GM03348 (cell line): Measurements from ENCODE around the gene ZMYND8.
"Not testable (repeated sequence)": the region's sequence is repeated elsewhere in the genome, so short reads cannot be mapped to it uniquely, and the experiment has no call there.

ENCODE experiments used
- DNase-seq: peaks from one replicate; pipeline ENCODE4 v3.0.0; 2012; ENCODE audit warnings: low spot score

The ZMYND8 gene

DNA sequence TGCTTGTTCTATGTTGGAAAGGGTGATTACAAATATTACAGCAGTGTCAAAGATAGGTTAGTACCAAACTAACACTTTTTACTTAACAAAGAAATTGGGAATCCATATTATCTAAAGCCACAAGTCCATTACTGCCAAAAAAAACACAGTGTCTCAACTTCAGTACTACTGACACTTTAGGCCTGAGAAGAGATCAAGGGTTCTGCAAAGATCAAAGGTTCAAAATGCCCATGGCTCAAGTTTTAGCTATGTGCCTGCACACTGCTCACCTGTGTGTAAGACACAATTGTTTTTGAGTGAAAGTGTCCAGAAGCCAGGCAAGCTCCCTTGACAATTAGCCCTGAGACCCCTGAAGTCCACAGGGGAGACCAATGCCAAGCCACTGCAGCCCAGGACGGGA lies 132.6 kb downstream of the ZMYND8 start:
- no peak for DNase-seq

- no peak for DNase-seq
Measured at GRCh38 chr20:47222468-47223119, 133.9 kb downstream of the ZMYND8 start.

- DNase-seq, result no peak
Measured at GRCh38 chr20:47221036-47221625, 135.4 kb downstream of the ZMYND8 start.

GRCh38 chr20:47220161-47220582 lies 136.3 kb downstream of the ZMYND8 start:
- peak; percentile 53 for DNase-seq

- no peak for DNase-seq
Measured at GRCh38 chr20:47217482-47218446, 138.7 kb downstream of the ZMYND8 start.

DNA sequence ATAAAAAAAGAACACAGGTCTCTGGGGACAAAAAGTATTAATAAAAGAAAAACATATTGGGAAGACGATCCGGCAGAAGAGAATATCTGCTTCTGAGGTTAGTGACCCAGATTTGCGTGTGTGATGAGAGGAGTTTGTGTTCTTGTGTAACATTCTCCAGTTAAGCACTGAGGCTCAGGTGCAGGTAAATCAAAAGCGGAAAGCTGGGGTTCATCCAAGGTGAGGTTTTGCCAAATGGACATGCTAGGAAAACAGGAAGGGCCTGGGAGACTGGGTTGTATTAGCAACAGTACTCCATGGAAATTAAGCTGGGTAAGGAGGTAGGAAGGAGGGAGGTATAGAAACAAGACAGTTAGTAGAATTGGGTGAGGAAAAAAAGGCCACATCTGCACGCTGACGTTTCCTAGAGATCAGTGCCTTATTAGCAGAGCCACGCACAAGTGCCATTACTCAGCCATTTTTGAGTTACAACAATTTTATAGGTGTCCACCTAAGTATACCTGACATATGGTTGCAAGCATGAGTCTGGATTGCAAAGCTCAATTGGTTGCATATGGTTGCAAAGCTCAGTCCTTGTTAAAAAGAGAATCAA lies 139.6 kb downstream of the ZMYND8 start:
- DNase-seq, result no peak

GRCh38 chr20:47215653-47216397 lies 140.7 kb downstream of the ZMYND8 start:
- DNase-seq, result no peak

DNA sequence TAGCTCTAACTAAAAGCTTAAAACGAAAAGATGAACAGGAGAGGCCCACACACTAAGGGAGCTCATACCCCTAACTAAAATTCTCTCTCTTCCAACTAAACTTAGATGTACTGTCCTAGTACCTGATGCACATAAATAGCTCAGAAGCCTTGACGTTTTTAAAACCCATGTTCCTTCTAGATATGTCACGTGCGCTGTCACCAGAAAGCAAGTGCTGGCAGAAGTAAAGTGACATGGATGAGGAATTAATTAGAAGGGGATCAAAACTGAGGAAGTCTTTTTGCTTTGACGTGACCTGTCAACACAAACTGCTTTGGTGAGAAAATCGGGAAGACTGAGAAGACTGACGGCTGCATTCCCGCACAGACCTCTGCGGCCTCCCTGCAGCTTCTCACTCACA lies 142.5 kb downstream of the ZMYND8 start:
- DNase-seq, result no peak

DNA sequence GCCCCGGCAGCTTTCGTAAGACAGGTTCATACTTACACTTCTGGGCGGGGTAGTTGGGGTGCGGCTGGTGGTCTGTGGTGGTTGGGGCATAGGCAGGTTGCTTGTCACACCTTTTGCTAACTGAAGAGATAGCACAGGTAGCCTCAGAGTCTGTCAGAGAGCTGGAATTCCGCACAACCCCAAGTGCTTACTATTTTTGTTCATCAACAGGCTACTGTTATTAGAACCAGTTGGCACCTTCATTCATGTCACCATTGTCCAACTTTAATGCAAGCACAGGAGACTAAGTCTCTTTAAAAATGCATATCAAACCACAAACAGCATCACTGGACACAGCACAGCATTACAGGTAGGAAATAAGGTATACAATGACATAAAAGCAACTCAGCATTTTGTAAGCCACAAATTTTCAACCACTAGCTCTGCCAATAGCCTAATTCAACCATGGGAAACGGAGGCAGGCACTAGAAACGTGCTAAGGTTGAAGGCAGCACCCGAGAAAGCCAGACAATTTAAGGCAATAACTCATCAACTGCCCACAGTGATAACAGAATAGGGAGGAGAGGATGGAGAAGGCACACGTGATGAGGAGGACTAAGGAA lies 143.8 kb downstream of the ZMYND8 start:
- DNase-seq, result no peak

GRCh38 chr20:47211036-47211435 lies 145.5 kb downstream of the ZMYND8 start:
- no peak for DNase-seq

DNA sequence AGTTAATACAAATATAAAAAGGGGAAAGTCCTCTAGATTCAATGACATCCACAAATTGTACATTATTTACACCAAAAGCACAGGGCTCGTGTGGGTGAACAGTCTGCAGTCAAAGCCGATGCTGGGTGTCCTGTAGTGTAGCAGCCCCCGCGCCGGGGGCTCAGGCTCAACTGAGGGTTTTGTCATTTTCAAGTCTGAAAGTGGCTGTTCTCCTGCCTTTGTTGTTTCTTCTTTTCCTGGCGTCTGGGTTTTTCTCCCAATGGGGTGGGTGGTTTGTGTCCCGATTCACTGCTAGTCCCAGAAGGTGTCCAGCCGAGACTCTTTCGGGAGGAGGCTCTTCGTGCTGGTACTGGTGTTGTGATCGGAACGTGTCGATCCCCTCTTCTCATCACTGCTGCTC lies 146.0 kb downstream of the ZMYND8 start:
- DNase-seq, result no peak

GRCh38 chr20:47209982-47210381 lies 146.5 kb downstream of the ZMYND8 start:
- no peak for DNase-seq

DNA sequence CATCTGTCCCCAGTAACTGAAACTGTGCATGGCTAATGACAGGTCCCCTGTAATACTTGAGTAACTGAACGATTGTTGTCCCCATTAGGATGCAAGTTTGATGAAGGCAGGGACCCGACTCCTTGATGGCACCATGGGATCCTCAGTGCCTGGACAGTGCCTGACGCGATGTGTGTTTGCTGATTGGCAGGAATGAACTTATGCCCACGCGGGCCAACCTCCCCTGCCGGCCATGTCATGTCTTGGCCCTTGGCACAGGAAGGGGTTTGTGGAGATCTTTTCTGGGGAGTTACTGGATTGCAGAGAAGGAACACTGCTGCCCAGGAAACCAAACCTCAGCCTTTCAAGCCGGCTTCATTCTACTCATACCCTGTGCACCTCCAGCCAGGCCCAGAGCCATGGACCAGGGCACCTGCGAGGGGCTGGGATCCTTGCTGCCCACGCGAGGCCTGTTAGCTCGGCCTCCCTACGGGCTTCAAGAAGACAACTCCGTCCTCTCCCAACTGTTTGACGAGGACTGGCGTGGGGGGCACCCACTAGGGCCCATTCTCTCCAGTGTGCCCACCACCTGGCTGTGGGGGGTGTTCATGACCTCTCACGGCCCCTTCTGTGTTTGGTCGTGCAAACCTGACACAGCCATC lies 147.8 kb downstream of the ZMYND8 start:
- DNase-seq, result no peak

- DNase-seq, result no peak
Measured at GRCh38 chr20:47206962-47207641, 149.4 kb downstream of the ZMYND8 start.

GRCh38 chr20:47206552-47206951 lies 149.9 kb downstream of the ZMYND8 start:
- not testable (repeated sequence) for DNase-seq

DNA sequence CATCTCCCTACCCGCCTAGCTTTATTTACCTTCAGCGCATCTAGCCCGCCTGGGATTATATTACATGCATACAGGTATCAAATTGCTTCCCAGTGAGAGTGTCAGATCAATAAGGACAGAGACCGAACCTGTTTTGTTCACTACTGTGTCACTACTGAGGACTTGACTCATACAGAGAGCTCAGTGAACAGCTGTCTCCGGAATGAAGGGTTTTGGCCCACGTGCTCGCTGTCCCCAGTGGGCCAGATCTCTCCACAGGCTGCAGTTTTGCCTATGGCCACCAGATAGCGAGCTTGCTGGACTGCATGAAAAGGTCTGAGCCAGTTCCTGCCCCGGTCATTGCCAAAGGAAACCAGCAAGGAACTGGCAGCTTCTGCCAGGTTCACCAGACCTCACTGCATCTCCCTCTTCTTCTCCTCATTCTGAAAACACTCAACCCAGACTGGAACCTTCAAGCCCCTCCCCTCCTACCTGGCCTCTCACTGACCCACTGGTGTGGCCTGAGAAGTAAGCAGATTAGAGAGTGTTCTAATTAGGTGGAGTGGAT lies 150.8 kb downstream of the ZMYND8 start:
- DNase-seq, result peak; percentile 93

DNA sequence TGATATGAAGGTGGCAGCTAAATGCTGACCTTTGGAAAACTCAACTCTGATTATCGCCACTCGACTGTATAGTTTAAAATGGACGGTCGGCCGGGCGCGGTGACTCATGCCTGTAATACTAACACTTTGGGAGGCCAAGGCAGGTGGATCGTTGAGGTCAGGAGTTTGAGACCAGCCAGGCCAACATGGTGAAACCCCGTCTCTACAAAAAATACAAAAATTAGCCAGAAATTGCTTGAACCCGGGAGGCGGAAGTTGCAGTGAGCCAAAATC lies 151.7 kb downstream of the ZMYND8 start:
- DNase-seq, result not testable (repeated sequence)

DNA sequence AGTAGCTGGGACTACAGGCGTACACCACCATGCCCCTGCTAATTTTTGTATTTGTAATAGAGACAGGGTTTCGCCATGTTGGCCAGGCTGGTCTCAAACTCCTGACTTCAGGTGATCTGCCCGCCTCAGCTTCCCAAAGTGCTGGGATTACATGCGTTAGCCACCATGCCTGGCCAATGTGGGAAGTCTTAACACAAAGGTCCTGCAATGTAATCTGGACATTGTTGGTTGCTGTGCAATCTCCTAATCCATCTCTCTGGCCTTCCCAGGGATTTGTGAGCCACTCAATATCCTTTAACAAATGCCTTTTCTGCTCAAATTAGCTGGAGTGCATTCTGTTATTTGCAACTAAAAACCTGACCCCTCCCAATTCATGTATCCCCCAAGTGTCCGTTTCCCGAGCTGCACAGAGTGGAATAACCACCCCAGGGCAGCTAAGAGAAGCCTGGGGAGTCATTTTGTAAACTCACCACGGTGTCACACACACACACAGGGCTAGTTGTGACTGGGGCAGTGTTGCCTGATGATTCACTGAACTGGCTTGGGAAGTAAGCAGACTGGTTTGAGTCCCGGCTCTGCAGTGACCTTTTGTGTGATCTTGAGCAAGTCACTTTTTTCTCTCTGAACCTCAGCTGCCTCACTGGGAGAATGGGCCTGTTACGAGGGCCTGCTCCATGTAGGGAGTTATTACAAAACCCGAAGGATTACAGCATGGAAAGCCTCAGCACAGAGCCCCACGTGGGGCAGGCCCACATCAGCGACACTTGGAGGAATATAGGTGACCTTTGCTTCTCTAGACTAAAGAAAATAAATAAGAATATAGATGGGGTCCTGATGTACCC lies 152.3 kb downstream of the ZMYND8 start:
- no peak for DNase-seq
